Esophagus squamous epithelium (tissue), 5 donors: ENCODE measurements around the gene MEMO1. TPM values are rescaled to one million over a fixed set of nuclear protein-coding genes. Genes with fewer than 3 reads are reported as not detected.
"Not testable (repeated sequence)": the region's sequence is repeated elsewhere in the genome, so short reads cannot be mapped to it uniquely, and the experiment has no call there.

Experiments used
- DNase-seq: peaks from one replicate; lab custom pipeline; 2025; lab: John Stamatoyannopoulos, UW
- H3K27ac ChIP-seq, 4 donors: fragments of 200-600 bp; sonication (generic); one replicate each; pipeline ENCODE4 v1.5.1; 2016 to 2019; ENCODE audit warnings: mild to moderate bottlenecking in 1 of 4
- H3K27me3 ChIP-seq, 4 donors: fragments of 200-600 bp; sonication (generic); 1 replicate in 3 of 4; 2 replicates in 1 of 4; pipeline versions ENCODE4 v1.5.1 to v1.6.0; 2017 to 2021; ENCODE audit warnings: antibody characterized with exemption in 1 of 4
- H3K36me3 ChIP-seq, 3 donors: fragments of 200-600 bp; sonication (generic); one replicate each; pipeline ENCODE4 v1.5.1; 2016 to 2019
- H3K4me1 ChIP-seq, 3 donors: fragments of 200-600 bp; sonication (generic); one replicate each; pipeline ENCODE4 v1.5.1; 2017 to 2019
- H3K4me3 ChIP-seq, 4 donors: fragments of 200-600 bp; sonication (generic); 1 replicate in 3 of 4; 2 replicates in 1 of 4; pipeline ENCODE4 v1.5.1; 2016 to 2019; ENCODE audit warnings: mild to moderate bottlenecking in 2 of 4, moderate library complexity in 1 of 4
- H3K9me3 ChIP-seq, 3 donors: fragments of 200-600 bp; sonication (generic); one replicate each; pipeline ENCODE4 v1.5.1; 2016 to 2019
- POLR2A ChIP-seq, 4 donors: fragments of 450-650 bp; IDR thresholded peaks; one replicate each; pipeline ENCODE4 v1.6.1; 2017; ENCODE audit warnings: antibody characterized with exemption in 4 of 4, mild to moderate bottlenecking in 4 of 4, moderate library complexity in 3 of 4
- WGBS, 2 donors: methylation state at CpG; one replicate each; pipeline ENCODE4 v1.1.5; 2018; 5-methylcytosine and 5-hydroxymethylcytosine counted together
- intact Hi-C: fragments of 100-400 bp; cut with DNase I; formaldehyde crosslinking; loops from one replicate; pipeline ENCODE4 v1.15.0; 2022
- total RNA-seq, 4 donors: library from RNA; depleted of rRNA; stranded (reverse); fragments of >200 nt; gene quantifications; one replicate each; pipeline ENCODE4 v1.1.0, GENCODE V29; 2016
- TF ChIP-seq, protein P1 (sequence below), 6 experiments: fragments of 450-650 bp in 4 of 6; fragments of 200-600 bp in 2 of 6; sonication (generic) in 2 of 6; IDR thresholded peaks; one replicate each; pipeline ENCODE4 v1.5.1; 2016 to 2019; ENCODE audit warnings: antibody characterized with exemption in 6 of 6, mild to moderate bottlenecking in 4 of 6, moderate library complexity in 4 of 6
- donor health status: DM: yes; HTN: yes; CAD: no.

The MEMO1 gene
- total RNA-seq, 4 donors from 2014 or later: 32.1 to 61.7 (median 45.0) TPM

DNA sequence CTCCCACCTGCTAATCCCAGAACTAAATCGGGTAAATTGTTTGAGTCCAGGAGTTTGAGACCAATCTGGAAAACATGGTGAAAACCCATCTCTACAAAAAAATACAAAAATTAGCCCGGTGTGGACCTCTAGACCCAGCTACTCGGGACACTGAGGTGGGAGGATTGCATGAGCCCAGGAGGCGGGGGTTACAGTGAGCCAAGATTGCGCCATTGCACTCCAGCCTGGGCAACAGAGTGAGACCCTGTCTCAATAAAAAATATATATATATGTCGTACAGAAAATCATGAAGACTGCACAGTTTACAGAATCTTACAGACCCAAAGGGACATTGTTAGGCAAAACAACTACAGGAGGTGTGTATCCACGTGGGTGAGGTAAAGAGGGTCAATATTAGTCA is 32.8 kb upstream of the MEMO1 start:
- no peak for TF ChIP-seq POLR2A (IDR thresholded peaks at IDR 0.05)
- TF ChIP-seq, protein P1, sequence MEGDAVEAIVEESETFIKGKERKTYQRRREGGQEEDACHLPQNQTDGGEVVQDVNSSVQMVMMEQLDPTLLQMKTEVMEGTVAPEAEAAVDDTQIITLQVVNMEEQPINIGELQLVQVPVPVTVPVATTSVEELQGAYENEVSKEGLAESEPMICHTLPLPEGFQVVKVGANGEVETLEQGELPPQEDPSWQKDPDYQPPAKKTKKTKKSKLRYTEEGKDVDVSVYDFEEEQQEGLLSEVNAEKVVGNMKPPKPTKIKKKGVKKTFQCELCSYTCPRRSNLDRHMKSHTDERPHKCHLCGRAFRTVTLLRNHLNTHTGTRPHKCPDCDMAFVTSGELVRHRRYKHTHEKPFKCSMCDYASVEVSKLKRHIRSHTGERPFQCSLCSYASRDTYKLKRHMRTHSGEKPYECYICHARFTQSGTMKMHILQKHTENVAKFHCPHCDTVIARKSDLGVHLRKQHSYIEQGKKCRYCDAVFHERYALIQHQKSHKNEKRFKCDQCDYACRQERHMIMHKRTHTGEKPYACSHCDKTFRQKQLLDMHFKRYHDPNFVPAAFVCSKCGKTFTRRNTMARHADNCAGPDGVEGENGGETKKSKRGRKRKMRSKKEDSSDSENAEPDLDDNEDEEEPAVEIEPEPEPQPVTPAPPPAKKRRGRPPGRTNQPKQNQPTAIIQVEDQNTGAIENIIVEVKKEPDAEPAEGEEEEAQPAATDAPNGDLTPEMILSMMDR (IDR thresholded peaks at IDR 0.05): no peak
- H3K27me3 ChIP-seq: no peaks in the 10 kb centered on the region
- H3K4me3 ChIP-seq: no peak overlapping the region
- no peaks in the 10 kb centered on the region for H3K36me3 ChIP-seq
- WGBS, 2 donors: 70 to 75% methylated on average over 6 to 7 of the region's 7 CpGs
- H3K27ac ChIP-seq: no peak overlapping the region
- no peak for DNase-seq
- no peaks in the 10 kb centered on the region for H3K9me3 ChIP-seq
- intact Hi-C loops: no loop called here
- H3K4me1 ChIP-seq: peaks cover 0 to 15% (median 4%) of the 10 kb centered on the region in 3 donors

DNA sequence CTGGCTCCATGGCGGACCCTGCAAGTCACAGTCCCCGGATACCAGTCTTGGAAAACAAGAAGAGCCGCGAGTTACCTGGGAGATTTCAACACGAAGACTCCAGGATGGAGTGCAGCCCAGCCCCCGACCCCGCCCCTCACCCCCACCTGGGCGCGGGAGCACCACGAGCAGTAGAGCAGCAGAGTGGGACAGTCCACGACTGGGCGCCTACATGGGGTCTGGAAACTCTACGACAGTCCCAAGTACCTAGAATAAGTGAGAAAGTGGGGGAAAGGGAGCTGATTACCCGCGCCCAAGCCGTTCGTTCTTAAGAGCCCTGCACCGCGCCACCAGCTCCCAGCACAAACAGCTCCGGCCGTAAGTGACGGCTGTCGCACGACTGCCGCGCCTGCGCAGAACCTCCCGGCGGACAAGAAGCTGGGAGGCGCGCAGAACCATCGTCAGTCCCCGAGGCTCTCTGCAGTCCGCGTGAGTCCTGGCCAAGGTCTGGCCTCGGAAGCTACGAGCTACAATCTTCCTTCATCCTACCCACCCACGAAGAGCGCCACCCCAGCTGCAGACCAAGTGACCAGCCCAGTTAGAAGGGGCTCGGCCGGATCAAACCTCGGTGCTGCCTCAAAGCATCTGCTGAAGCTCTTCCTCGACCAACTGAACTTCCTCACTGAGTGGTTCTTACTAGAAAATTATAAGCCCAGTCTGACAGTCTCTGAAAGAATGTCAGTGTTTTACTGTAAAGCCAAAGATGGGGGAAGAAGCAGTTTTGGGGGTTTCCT is 28.8 kb upstream of the MEMO1 start, which contains the start of gene DPY30:
Gene DPY30, minus strand, starts transcription at position 359 of the 773 bp plus-strand sequence. Its CDS starts 349 bp downstream, at position 10.
- 0% methylated on average over 17 to 28 of the region's 43 CpGs for WGBS, 2 donors
- H3K36me3 ChIP-seq: peaks cover 0 to 28% (median 0%) of the 10 kb centered on the region in 3 donors
- TF ChIP-seq, protein P1 (IDR thresholded peaks at IDR 0.05): no peak
- TF ChIP-seq POLR2A (IDR thresholded peaks at IDR 0.05): peak in 3 of 4 donors; percentile 50 to 85 (median 76)
- H3K4me3 ChIP-seq: peak within 1 kb of the TSS; percentile 72 to 96 (median 87)
- H3K4me1 ChIP-seq: peaks cover 0 to 25% (median 9%) of the 10 kb centered on the region in 3 donors
- no peaks in the 10 kb centered on the region for H3K9me3 ChIP-seq
- H3K27me3 ChIP-seq: no peaks in the 10 kb centered on the region
- DNase-seq: peak; percentile 60
- peak within 1 kb of the TSS; percentile 78 to 90 (median 88) for H3K27ac ChIP-seq
- intact Hi-C loops: no loop called here

DNA sequence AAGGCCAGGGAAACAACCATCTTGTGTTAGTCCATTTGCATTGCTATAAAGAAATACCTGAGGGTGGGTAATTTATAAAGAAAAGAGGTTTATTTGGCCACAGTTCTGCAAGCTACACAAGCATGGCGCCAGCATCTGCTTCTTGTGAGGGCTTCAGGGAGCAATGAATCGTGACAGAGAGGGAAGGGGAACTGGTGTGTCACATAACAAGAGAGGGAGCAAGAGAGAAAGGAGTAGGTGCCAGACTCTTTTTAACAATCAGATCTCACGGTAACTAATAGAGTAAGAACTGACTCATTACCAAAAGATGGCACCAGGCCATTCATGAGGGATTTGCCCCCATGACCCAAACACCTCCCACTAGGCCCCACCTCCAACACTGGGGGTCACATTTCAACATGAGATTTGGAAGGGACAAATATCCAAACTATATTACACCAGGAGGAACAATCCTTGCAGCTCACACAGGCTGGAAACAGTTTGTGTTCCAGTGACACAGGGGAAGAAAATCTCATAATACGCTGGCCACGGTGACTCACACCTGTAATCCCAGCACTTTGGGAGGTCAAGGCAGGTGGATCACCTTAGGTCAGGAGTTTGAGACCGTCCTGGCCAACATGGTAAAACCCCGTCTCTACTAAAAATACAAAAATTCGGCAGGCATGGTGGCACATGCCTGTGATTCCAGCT is 23.5 kb upstream of the MEMO1 start:
- Histone ChIP-seq H3K36me3 (peaks cover 0 to 74% (median 0%) of the 10 kb centered on the region in 3 donors), H3K4me1 (peaks cover 3 to 31% (median 13%) of the 10 kb centered on the region in 3 donors), H3K27ac (peak overlapping the region in 1 of 4 donors; percentile 7)
- intact Hi-C loops, H3K9me3 ChIP-seq, H3K4me3 ChIP-seq, DNase-seq, H3K27me3 ChIP-seq: not testable (repeated sequence)
- whole genome bisulfite sequencing, 2 donors: 60 to 73% methylated on average over 7 to 8 of the region's 8 CpGs

DNA sequence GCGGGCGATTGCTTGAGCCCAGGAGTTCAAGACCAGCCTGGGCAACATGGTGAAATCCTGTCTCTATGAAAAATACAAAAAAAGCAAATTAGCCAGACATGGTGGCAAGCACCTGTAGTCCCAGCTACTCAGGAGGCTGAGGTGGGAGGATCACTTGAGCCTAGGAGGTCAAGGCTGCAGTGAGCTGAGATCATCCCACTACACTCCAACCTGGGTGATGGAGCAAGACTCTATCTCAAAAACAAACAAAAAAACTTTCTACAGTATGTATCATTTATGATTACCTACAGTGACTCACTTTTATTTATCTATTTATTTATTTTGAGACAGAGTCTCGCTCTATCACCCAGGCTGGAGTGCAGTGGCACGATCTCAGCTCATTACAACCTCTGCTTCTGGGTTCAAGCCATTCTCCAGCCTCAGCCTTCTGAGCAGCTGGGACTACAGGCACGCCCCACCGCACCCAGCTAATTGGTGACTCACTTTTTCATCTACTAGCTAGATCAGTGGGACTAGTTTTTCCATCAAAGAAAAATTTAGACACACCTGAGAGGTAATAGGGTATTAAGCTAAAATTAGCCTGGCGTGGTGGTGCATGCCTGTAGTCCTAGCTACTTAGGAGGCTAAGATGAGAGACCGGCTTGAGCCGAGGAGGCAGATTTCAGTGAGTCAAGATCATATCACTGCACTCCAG is 8.1 kb upstream of the MEMO1 start:
- Histone ChIP-seq H3K36me3 (peaks cover 0 to 85% (median 11%) of the 10 kb centered on the region in 3 donors), H3K27ac (peak overlapping the region in 3 of 4 donors; percentile 41 to 78 (median 72)), H3K4me1 (peaks cover 0 to 11% (median 0%) of the 10 kb centered on the region in 3 donors)
- intact Hi-C loops, H3K27me3 ChIP-seq, H3K9me3 ChIP-seq, H3K4me3 ChIP-seq, DNase-seq: not testable (repeated sequence)
- WGBS, 2 donors: 50 to 78% methylated on average over 9 of the region's 9 CpGs

DNA sequence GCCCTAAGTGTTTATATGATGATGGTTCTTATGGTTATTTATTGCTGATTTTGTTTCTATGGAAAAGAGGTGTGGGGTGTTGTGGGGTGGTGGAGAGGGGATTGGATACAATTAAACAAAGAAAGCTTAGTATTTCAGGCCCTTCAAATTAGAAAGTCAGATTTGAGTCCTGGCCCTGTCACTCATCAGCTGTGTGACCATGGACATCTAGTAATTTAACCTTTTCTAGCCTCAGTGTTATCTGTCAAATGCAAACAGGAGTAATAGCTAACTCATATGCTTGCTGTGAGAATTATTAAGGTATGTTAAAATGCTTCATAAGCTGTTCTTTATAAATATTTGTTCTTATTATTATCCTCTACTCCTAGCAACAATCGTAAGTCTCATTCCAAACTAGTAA is 2.1 kb upstream of the MEMO1 start:
- intact Hi-C loops: no loop called here
- H3K36me3 ChIP-seq: peaks cover 0 to 35% (median 0%) of the 10 kb centered on the region in 3 donors
- WGBS, 2 donors: 70 to 90% methylated on average over 1 of the region's 1 CpG
- H3K27me3 ChIP-seq: no peaks in the 10 kb centered on the region
- H3K27ac ChIP-seq: no peak overlapping the region
- H3K9me3 ChIP-seq: no peaks in the 10 kb centered on the region
- DNase-seq: no peak
- H3K4me3 ChIP-seq: no peak overlapping the region
- H3K4me1 ChIP-seq: peaks cover 9 to 27% (median 12%) of the 10 kb centered on the region in 3 donors
- TF ChIP-seq POLR2A (IDR thresholded peaks at IDR 0.05): no peak
- TF ChIP-seq, protein P1 (IDR thresholded peaks at IDR 0.05): no peak
